ENCODE results near the gene GGNBP2.

DNA sequence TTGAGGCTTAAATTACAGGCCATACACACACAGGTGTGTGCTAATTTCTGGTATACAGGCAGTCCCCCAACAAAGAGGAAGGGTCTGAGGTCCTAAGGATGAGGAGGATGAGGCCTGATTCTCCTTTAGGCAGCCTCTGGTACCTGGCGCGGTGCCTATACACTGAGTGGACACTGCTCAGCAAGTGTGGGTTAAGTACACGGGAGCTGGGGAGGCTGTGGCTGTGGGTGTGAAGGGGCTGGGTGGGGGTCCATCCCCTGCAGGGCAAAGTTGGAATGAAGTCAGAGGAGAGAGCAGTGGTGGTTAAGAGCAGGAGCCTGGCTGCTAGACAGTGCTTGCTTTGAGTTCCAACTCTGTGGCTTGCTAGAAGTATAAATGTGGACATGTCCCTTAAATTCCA is 67.6 kb downstream of the GGNBP2 start:
- TF ChIP-seq, protein P1, sequence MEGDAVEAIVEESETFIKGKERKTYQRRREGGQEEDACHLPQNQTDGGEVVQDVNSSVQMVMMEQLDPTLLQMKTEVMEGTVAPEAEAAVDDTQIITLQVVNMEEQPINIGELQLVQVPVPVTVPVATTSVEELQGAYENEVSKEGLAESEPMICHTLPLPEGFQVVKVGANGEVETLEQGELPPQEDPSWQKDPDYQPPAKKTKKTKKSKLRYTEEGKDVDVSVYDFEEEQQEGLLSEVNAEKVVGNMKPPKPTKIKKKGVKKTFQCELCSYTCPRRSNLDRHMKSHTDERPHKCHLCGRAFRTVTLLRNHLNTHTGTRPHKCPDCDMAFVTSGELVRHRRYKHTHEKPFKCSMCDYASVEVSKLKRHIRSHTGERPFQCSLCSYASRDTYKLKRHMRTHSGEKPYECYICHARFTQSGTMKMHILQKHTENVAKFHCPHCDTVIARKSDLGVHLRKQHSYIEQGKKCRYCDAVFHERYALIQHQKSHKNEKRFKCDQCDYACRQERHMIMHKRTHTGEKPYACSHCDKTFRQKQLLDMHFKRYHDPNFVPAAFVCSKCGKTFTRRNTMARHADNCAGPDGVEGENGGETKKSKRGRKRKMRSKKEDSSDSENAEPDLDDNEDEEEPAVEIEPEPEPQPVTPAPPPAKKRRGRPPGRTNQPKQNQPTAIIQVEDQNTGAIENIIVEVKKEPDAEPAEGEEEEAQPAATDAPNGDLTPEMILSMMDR (IDR thresholded peaks at IDR 0.05; ENCODE audit: low read depth, low read length) = no peak
- TF ChIP-seq EZH2phosphoT487 (IDR thresholded peaks at IDR 0.05; ENCODE audit: low read depth) = no peak

Data from OCI-LY3 (cell line).